SH-SY5Y (cell line): ENCODE measurements around the gene SUSD3.

Source experiments
- GATA2 ChIP-seq: IDR thresholded peaks from 2 replicates; pipeline ENCODE4 v1.6.1; 2011; ENCODE audit warnings: mild to moderate bottlenecking, low read depth, low read length
- GATA3 ChIP-seq: IDR thresholded peaks from 2 replicates; pipeline ENCODE4 v1.6.1; 2011; ENCODE audit warnings: low read depth, mild to moderate bottlenecking, low read length, moderate library complexity

DNA sequence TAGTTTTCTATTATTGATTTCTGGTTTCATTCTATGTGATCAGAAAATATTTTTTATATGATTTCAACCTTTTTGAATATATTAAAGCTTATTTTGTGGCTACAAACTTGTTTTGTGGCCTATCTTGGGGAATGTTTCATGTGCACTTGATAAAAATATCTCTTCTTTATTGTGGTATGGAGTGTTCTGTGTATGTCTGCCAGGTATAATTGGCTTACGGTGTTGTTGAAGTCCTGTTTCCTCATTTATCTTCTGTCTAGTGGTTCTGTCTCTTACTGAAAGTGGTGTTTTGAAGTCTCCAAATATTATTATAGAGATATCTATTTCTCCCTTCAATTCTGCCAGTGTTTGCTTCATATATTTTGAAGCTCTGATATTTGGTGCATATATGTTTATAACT lies 47.1 kb downstream of the SUSD3 start:
- TF ChIP-seq GATA3 (no peak), GATA2 (no peak)
